ENCODE measurements around the gene ETS2.
A peak's percentile ranks its signal among the peaks of the same experiment; 100 is the strongest.

The ETS2 gene

GRCh38 chr21:38816400-38816977 lies 10.8 kb downstream of the ETS2 start:
- peaks cover 12% of the 10 kb centered on the region for H3K4me1 Mint-ChIP-seq (ENCODE audit: low read depth)
- no peaks in the 10 kb centered on the region for H3K27me3 Mint-ChIP-seq
- peaks cover 91% of the 10 kb centered on the region for H3K36me3 Mint-ChIP-seq (ENCODE audit: low read depth)
- H3K27ac Mint-ChIP-seq: no peak overlapping the region
- no peak overlapping the region for H3K4me3 Mint-ChIP-seq
- H3K9me3 Mint-ChIP-seq: no peaks in the 10 kb centered on the region

- H3K4me3 Mint-ChIP-seq: no peak overlapping the region
Measured at GRCh38 chr21:38817371-38818324, 11.9 kb downstream of the ETS2 start.

DNA sequence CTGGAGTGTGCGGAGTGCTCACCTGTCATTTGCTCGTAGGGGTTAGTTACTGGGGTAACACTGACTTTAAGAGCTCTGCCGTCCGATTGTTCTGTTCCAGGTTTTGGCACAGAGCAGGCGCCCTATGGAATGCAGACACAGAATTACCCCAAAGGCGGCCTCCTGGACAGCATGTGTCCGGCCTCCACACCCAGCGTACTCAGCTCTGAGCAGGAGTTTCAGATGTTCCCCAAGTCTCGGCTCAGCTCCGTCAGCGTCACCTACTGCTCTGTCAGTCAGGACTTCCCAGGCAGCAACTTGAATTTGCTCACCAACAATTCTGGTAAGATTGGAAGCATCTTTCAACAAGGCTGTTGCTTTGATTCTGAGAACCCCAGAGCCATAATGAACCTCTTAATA lies 12.6 kb downstream of the ETS2 start:
- Mint-ChIP-seq H3K27me3 (no peaks in the 10 kb centered on the region), H3K9me3 (no peaks in the 10 kb centered on the region), H3K4me1 (ENCODE audit: low read depth) (peaks cover 7% of the 10 kb centered on the region), H3K4me3 (no peak overlapping the region), H3K36me3 (ENCODE audit: low read depth) (peaks cover 95% of the 10 kb centered on the region), H3K27ac (no peak overlapping the region)

More at GRCh38 chr21:38817371-38818324, 11.9 kb downstream of the ETS2 start:
- peaks cover 9% of the 10 kb centered on the region for H3K4me1 Mint-ChIP-seq (ENCODE audit: low read depth)
- H3K9me3 Mint-ChIP-seq: no peaks in the 10 kb centered on the region
- H3K36me3 Mint-ChIP-seq (ENCODE audit: low read depth): peaks cover 95% of the 10 kb centered on the region
- H3K27me3 Mint-ChIP-seq: no peaks in the 10 kb centered on the region
- H3K27ac Mint-ChIP-seq: no peak overlapping the region

- Mint-ChIP-seq H3K27me3 (no peaks in the 10 kb centered on the region), H3K4me1 (ENCODE audit: low read depth) (peaks cover 5% of the 10 kb centered on the region), H3K27ac (no peak overlapping the region), H3K36me3 (ENCODE audit: low read depth) (peaks cover 95% of the 10 kb centered on the region), H3K9me3 (no peaks in the 10 kb centered on the region), H3K4me3 (no peak overlapping the region)
Measured at GRCh38 chr21:38819051-38819718, 13.5 kb downstream of the ETS2 start.

- H3K4me1 Mint-ChIP-seq (ENCODE audit: low read depth): peaks cover 2% of the 10 kb centered on the region
- no peak overlapping the region for H3K4me3 Mint-ChIP-seq
Measured at GRCh38 chr21:38819719-38820159, 14.0 kb downstream of the ETS2 start.

DNA sequence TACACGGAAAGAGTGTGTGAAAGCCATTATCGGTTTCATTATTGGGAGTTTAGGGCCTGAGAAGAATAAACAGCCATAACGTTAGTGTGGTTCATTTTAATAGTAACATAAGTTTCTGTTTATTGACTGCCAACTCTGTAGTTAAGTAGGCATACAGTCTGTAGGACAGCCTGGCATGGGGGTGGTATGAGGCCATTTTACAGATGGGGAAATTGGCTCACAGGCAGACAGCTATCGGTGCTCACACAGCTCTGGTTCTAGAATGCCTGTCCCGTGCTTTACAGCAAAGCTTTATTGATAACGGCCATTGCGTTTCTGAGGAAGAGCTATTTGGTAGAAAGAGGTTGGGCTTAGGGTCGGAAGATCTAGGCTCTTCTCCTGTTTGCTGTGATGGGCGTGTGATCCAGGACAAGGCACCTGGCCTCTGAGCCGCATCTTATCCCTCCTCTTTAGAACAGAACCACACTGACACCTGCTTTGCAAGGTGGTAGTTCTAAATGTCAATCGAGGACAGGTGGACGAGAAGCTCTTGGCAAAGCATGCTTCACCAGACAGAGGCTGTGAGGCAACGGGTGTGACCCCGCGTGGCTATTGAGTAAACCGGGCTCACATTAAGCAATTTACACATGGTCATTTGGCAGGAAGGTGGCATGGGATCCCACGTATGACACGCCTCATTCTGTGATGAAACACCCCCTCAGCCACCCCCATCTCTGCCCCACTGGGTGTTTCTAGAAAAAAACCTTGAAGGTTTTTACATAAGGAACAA lies 14.9 kb downstream of the ETS2 start:
- Mint-ChIP-seq H3K27ac (no peak overlapping the region), H3K27me3 (no peaks in the 10 kb centered on the region), H3K9me3 (no peaks in the 10 kb centered on the region), H3K4me3 (no peak overlapping the region), H3K4me1 (ENCODE audit: low read depth) (no peaks in the 10 kb centered on the region), H3K36me3 (ENCODE audit: low read depth) (peaks cover 93% of the 10 kb centered on the region)

More at GRCh38 chr21:38819719-38820159, 14.0 kb downstream of the ETS2 start:
- peaks cover 95% of the 10 kb centered on the region for H3K36me3 Mint-ChIP-seq (ENCODE audit: low read depth)
- no peaks in the 10 kb centered on the region for H3K9me3 Mint-ChIP-seq
- H3K27me3 Mint-ChIP-seq: no peaks in the 10 kb centered on the region
- H3K27ac Mint-ChIP-seq: no peak overlapping the region

DNA sequence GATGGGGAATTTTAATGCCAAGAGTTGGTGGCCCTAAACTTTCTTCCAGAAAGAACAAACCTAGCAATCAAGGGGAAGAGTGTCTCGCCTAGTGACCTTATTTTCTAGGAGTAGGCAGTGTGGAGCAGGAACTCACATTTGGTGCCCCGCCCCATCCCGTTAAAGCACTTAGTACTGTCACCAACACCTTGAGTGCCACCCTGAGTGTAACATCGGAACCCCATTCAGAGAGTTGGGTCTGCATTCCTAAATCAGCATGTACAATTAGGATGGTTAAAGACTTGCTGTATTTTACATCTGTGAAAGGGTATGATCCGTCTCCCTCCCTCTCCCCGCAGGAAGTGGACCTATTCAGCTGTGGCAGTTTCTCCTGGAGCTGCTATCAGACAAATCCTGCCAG lies 15.5 kb downstream of the ETS2 start:
- H3K36me3 Mint-ChIP-seq (ENCODE audit: low read depth): peaks cover 94% of the 10 kb centered on the region
- no peaks in the 10 kb centered on the region for H3K4me1 Mint-ChIP-seq (ENCODE audit: low read depth)
- no peak overlapping the region for H3K27ac Mint-ChIP-seq
- no peak overlapping the region for H3K4me3 Mint-ChIP-seq
- H3K27me3 Mint-ChIP-seq: no peaks in the 10 kb centered on the region
- no peaks in the 10 kb centered on the region for H3K9me3 Mint-ChIP-seq

DNA sequence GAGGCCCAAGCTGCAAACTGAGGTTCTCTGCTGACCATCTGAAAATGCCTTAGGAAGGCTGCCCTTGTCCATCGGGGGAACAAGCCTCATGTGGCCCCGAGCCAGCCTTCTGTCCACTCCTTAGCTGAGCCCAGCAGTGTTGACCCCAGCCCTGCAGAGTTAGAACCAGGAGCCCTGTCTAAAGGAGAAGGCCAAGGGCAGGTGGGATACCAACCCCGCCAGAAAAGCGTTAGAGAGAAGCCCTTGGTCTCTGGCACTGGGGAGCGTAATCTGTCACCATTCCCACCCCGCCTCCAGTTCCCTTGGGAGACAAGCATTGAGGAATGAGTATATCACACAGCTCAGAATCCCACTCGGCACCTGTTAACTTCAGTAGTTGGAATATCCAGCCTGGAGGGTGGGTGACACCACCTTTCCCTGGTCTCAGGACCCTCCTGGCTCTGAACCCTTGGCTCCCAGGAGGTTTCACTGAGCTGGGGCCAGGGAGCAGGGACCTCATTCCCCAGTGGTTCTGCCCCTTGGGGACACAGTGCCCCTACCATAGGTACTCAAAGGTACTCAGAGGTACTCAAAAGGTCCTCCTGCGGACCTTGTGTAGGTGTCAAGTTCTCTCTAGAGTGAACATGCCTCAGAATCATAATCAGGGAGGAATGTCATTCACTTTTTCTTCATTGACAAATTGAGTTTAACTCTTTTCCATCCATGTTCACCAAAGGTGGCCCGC lies 16.4 kb downstream of the ETS2 start:
- peak overlapping the region; percentile 11 for H3K27ac Mint-ChIP-seq
- H3K4me3 Mint-ChIP-seq: no peak overlapping the region

DNA sequence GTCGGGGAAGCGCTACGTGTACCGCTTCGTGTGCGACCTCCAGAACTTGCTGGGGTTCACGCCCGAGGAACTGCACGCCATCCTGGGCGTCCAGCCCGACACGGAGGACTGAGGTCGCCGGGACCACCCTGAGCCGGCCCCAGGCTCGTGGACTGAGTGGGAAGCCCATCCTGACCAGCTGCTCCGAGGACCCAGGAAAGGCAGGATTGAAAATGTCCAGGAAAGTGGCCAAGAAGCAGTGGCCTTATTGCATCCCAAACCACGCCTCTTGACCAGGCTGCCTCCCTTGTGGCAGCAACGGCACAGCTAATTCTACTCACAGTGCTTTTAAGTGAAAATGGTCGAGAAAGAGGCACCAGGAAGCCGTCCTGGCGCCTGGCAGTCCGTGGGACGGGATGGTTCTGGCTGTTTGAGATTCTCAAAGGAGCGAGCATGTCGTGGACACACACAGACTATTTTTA lies 17.1 kb downstream of the ETS2 start:
- Mint-ChIP-seq H3K27me3 (no peaks in the 10 kb centered on the region), H3K4me1 (ENCODE audit: low read depth) (no peaks in the 10 kb centered on the region), H3K9me3 (no peaks in the 10 kb centered on the region), H3K36me3 (ENCODE audit: low read depth) (peaks cover 79% of the 10 kb centered on the region), H3K4me3 (no peak overlapping the region), H3K27ac (no peak overlapping the region)

More for the DNA sequence above, 16.4 kb downstream of the ETS2 start:
- Mint-ChIP-seq H3K27me3 (no peaks in the 10 kb centered on the region), H3K36me3 (ENCODE audit: low read depth) (peaks cover 86% of the 10 kb centered on the region), H3K9me3 (no peaks in the 10 kb centered on the region), H3K4me1 (ENCODE audit: low read depth) (no peaks in the 10 kb centered on the region)

GRCh38 chr21:38823737-38824123 lies 18.0 kb downstream of the ETS2 start:
- Mint-ChIP-seq H3K27ac (no peak overlapping the region), H3K27me3 (no peaks in the 10 kb centered on the region), H3K4me1 (ENCODE audit: low read depth) (no peaks in the 10 kb centered on the region), H3K4me3 (no peak overlapping the region), H3K9me3 (no peaks in the 10 kb centered on the region), H3K36me3 (ENCODE audit: low read depth) (peaks cover 69% of the 10 kb centered on the region)

- H3K9me3 Mint-ChIP-seq: no peaks in the 10 kb centered on the region
- H3K36me3 Mint-ChIP-seq (ENCODE audit: low read depth): peaks cover 64% of the 10 kb centered on the region
- no peak overlapping the region for H3K27ac Mint-ChIP-seq
- no peak overlapping the region for H3K4me3 Mint-ChIP-seq
- H3K27me3 Mint-ChIP-seq: no peaks in the 10 kb centered on the region
- no peaks in the 10 kb centered on the region for H3K4me1 Mint-ChIP-seq (ENCODE audit: low read depth)
Measured at GRCh38 chr21:38824124-38824822, 18.5 kb downstream of the ETS2 start.

- Mint-ChIP-seq H3K27me3 (no peaks in the 10 kb centered on the region), H3K4me3 (no peak overlapping the region), H3K27ac (no peak overlapping the region), H3K4me1 (ENCODE audit: low read depth) (no peaks in the 10 kb centered on the region), H3K9me3 (no peaks in the 10 kb centered on the region), H3K36me3 (ENCODE audit: low read depth) (peaks cover 54% of the 10 kb centered on the region)
Measured at GRCh38 chr21:38825269-38825668, 19.5 kb downstream of the ETS2 start.

- H3K27me3 Mint-ChIP-seq: no peaks in the 10 kb centered on the region
- peaks cover 48% of the 10 kb centered on the region for H3K36me3 Mint-ChIP-seq (ENCODE audit: low read depth)
- H3K4me3 Mint-ChIP-seq: no peak overlapping the region
- H3K9me3 Mint-ChIP-seq: no peaks in the 10 kb centered on the region
- no peak overlapping the region for H3K27ac Mint-ChIP-seq
- H3K4me1 Mint-ChIP-seq (ENCODE audit: low read depth): peaks cover 5% of the 10 kb centered on the region
Measured at GRCh38 chr21:38825921-38826320, 20.2 kb downstream of the ETS2 start.
